GM21390 (cell line): ENCODE measurements around the gene LHX2.
"Not testable (repeated sequence)": the region's sequence is repeated elsewhere in the genome, so short reads cannot be mapped to it uniquely, and the experiment has no call there.

ENCODE experiments used
- ATAC-seq: cut with Tn5 transposase; IDR thresholded peaks from one replicate; pipeline ENCODE4 v1.9.1; 2021; ENCODE audit not compliant: unreplicated experiment

The LHX2 gene

GRCh38 chr9:124011460-124012301 is at the start of gene LHX2:
TSS of gene LHX2 (plus strand) at chr9:124011768. CDS start at chr9:124012349, 581 bp downstream.
- no peak for ATAC-seq

GRCh38 chr9:123964761-123965160 is 46.8 kb upstream of the LHX2 start:
- ATAC-seq = no peak

GRCh38 chr9:123965801-123966686 is 45.5 kb upstream of the LHX2 start:
- ATAC-seq = no peak

GRCh38 chr9:123967323-123967722 is 44.2 kb upstream of the LHX2 start:
- ATAC-seq = no peak

- ATAC-seq = no peak
Measured at GRCh38 chr9:123972618-123973017, 39.0 kb upstream of the LHX2 start.

- no peak for ATAC-seq
Measured at GRCh38 chr9:123973590-123974223, 37.9 kb upstream of the LHX2 start.

GRCh38 chr9:123974471-123974870 is 37.1 kb upstream of the LHX2 start:
- ATAC-seq = no peak

- no peak for ATAC-seq
Measured at GRCh38 chr9:123975871-123976270, 35.7 kb upstream of the LHX2 start.

- ATAC-seq = not testable (repeated sequence)
Measured at GRCh38 chr9:123976579-123976978, 35.0 kb upstream of the LHX2 start.

GRCh38 chr9:123978981-123979380 is 32.6 kb upstream of the LHX2 start:
- no peak for ATAC-seq

- ATAC-seq = no peak
Measured at GRCh38 chr9:123982535-123982934, 29.0 kb upstream of the LHX2 start.

- no peak for ATAC-seq
Measured at GRCh38 chr9:123983047-123983446, 28.5 kb upstream of the LHX2 start.

- ATAC-seq = no peak
Measured at GRCh38 chr9:123984802-123985201, 26.8 kb upstream of the LHX2 start.

GRCh38 chr9:123985869-123986268 is 25.7 kb upstream of the LHX2 start:
- ATAC-seq = no peak

- no peak for ATAC-seq
Measured at GRCh38 chr9:123990427-123990826, 21.1 kb upstream of the LHX2 start.

GRCh38 chr9:123992679-123993078 is 18.9 kb upstream of the LHX2 start:
- ATAC-seq = not testable (repeated sequence)

- ATAC-seq = no peak
Measured at GRCh38 chr9:123996731-123997421, 14.7 kb upstream of the LHX2 start.

GRCh38 chr9:123997665-123998277 is 13.8 kb upstream of the LHX2 start:
- ATAC-seq = peak; percentile 63

- ATAC-seq = no peak
Measured at GRCh38 chr9:123998278-123998925, 13.2 kb upstream of the LHX2 start.
